ENCODE results near the gene CPNE7.
A peak's percentile ranks its signal among the peaks of the same experiment; 100 is the strongest.

CPNE7 gene

DNA sequence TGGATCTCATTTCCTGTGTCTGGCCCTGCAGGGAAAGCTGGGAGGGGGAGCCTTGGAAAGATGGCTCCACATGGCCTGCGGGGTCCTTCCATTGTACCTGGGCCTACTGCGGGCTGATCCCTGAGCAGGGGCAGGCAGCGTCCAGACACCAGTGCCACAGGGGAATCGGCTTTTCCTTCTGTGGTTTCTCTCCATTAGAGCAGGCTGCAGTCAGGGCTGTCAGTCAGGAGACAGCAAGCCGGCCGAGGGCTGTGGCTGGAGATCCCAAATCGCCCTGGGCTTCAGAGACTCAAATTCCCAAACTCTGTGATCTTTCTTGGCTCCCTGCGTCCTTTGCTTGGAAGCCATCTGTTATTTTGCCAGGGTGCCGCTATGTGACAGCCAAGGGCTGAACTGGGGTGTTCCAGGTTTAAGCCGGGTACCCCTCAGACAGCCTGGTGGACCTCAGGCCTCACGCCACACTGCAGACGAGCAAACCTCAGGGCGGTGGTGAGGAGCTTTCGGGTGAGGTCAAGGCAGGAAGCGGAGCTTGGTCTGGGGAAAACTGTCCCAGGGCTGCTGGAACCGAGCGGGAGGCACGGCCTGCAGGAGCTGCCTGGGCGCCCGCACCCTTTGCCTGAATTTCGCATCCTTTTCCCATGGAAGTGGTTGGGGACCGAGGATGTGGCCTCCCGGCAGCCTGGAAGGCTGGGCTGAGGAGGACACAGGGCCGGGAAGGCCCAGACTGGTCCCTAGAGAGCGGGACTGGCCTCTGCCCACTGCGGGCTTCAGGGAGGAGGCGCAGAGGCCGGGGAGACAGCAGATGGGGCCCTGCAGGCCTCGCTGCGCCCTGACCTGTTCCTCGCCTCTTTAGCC, 1.5 kb upstream of the CPNE7 start:
- peak overlapping the region; percentile 15 to 32 for H3K4me3 ChIP-seq (ENCODE audit: low read depth in 1 of 2, low read length in 2 of 2)
- H3K36me3 ChIP-seq (ENCODE audit: control insufficient read depth in 1 of 2, insufficient read depth in 2 of 2, low read length in 2 of 2): no peaks in the 10 kb centered on the region
- peaks cover 22 to 25% of the 10 kb centered on the region in 2 donors for H3K27me3 ChIP-seq (ENCODE audit: control insufficient read depth in 1 of 2, insufficient read depth in 2 of 2, low read length in 2 of 2)
- H3K9ac ChIP-seq (ENCODE audit: low read depth in 1 of 2, low read length in 2 of 2): no peak overlapping the region
- no peaks in the 10 kb centered on the region for H3K9me3 ChIP-seq (ENCODE audit: control insufficient read depth in 1 of 2, low read length in 2 of 2)
- H3K27ac ChIP-seq (ENCODE audit: low read depth, low read length): no peak overlapping the region
- H3K4me1 ChIP-seq (ENCODE audit: control insufficient read depth in 1 of 2, insufficient read depth in 2 of 2, low read length in 2 of 2): peaks cover 11 to 24% of the 10 kb centered on the region in 2 donors

DNA sequence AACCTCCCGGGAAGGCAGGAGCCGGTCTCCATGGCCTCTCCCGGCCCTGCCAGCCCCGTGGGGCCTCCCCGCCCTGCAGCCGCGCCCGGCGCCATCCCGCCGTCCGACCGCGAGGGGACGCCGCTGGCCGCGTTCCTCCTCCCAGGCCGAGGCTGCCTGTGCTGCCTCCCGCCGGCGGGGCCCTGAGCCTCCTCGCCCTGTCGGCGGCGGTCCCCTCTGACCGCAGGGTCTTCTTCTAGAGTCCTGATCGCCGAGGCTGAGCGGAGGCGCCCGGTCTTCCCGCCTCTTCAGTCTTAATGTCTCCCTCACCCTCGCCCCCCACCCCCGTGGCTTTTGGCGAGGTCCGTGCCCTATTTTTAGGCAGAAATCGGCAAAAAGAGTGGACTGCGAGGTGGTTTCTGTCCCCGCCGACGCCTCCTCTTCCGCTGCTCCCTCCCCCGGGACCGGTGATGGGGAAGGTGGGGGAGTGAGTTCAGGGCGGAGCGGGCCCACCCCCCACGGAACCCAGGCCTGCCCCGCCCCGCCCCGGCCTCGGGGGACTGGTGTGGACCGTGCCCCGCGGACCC, 794 bp upstream of the CPNE7 start:
- Histone ChIP-seq H3K4me3 (ENCODE audit: low read depth in 1 of 2, low read length in 2 of 2) (peak overlapping the region; percentile 15 to 32), H3K36me3 (ENCODE audit: control insufficient read depth in 1 of 2, insufficient read depth in 2 of 2, low read length in 2 of 2) (no peaks in the 10 kb centered on the region), H3K27ac (ENCODE audit: low read depth, low read length) (no peak overlapping the region), H3K27me3 (ENCODE audit: control insufficient read depth in 1 of 2, insufficient read depth in 2 of 2, low read length in 2 of 2) (peaks cover 15 to 18% of the 10 kb centered on the region in 2 donors), H3K9ac (ENCODE audit: low read depth in 1 of 2, low read length in 2 of 2) (no peak overlapping the region), H3K4me1 (ENCODE audit: control insufficient read depth in 1 of 2, insufficient read depth in 2 of 2, low read length in 2 of 2) (peaks cover 11 to 24% of the 10 kb centered on the region in 2 donors), H3K9me3 (ENCODE audit: control insufficient read depth in 1 of 2, low read length in 2 of 2) (no peaks in the 10 kb centered on the region)

DNA sequence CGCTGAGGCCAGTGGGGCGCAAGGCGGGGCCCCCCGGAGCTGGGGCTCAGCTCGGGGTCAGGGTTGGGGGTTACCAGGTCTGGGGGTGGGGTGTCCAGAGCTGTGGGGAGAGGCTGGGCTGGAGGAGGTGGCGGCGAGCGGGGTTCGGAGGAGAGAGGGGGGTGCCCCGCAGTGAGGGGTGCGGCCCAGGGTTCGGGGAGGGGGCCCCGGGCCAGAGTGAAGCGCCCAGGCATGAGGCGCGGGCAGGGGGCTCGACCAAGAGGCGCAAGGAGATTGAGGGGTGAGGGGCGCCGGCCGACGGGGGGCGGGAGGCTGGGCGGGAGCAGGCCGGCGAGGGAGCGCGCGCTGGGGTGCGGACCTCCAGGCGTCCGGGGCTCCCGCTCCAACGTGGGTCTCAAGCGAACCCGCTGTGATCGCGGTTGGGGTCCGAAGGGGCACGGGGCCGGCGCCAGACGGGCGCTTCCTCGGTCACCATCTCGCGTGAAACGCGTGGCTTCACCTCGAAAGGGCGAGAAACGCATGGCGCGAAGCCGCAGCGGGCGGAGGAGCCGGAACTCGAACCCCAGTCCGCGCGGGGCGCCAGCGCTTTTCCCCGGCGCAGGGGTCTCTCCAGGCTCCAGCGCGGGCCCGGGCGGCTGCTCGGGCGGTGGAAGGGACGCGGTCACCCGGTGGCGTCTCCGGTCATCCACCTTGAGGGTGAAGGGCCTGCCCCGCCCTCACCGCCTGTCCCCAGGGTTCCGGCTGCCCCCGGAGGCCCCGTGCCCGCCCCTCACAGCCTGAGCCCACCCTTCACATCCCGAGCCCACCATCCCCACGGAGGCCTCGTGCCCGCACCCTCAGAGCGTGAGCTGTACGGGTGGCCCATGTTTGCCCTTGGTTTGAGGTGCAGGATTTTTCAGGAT, 846 bp downstream of the CPNE7 start:
- H3K4me3 ChIP-seq (ENCODE audit: low read depth in 1 of 2, low read length in 2 of 2): no peak overlapping the region
- peaks cover 9% of the 10 kb centered on the region in 2 donors for H3K27me3 ChIP-seq (ENCODE audit: control insufficient read depth in 1 of 2, insufficient read depth in 2 of 2, low read length in 2 of 2)
- H3K36me3 ChIP-seq (ENCODE audit: control insufficient read depth in 1 of 2, insufficient read depth in 2 of 2, low read length in 2 of 2): no peaks in the 10 kb centered on the region
- H3K9ac ChIP-seq (ENCODE audit: low read depth in 1 of 2, low read length in 2 of 2): no peak overlapping the region
- H3K27ac ChIP-seq (ENCODE audit: low read depth, low read length): no peak overlapping the region
- no peaks in the 10 kb centered on the region for H3K9me3 ChIP-seq (ENCODE audit: control insufficient read depth in 1 of 2, low read length in 2 of 2)
- peaks cover 11 to 24% of the 10 kb centered on the region in 2 donors for H3K4me1 ChIP-seq (ENCODE audit: control insufficient read depth in 1 of 2, insufficient read depth in 2 of 2, low read length in 2 of 2)

DNA sequence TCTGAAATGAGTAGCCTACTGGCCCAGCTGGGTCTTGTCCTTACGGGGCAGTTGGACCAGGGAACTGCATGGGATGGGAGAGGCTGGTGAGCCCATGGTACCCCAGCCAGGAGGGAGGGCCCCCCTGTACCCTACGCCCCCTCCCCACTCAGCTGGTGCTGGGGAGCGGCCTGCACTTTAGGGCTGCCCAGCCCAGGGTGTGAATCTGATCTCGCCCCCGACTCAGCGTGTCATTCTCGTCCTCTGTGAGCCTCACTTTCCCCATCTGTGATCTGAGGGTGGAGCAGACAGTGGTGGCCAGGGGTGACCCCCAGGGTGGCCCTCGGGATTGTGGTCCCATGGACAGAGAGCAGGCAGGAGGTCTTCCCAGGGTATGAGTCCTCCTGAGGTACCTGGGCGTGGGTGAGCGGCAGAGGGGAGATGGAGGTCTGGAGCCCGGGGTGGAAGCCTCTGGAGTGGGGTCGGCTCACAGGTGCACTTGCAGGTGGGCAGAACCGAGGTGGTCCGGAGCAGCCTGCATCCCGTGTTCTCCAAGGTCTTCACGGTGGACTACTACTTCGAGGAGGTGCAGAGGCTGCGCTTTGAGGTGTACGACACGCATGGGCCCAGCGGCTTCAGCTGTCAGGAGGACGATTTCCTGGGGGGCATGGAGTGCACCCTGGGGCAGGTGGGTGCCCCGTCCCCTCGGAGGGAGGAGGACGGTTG, 1.6 kb downstream of the CPNE7 start:
- Histone ChIP-seq H3K4me1 (ENCODE audit: control insufficient read depth in 1 of 2, insufficient read depth in 2 of 2, low read length in 2 of 2) (peaks cover 11 to 22% of the 10 kb centered on the region in 2 donors), H3K4me3 (ENCODE audit: low read depth in 1 of 2, low read length in 2 of 2) (no peak overlapping the region), H3K36me3 (ENCODE audit: control insufficient read depth in 1 of 2, insufficient read depth in 2 of 2, low read length in 2 of 2) (no peaks in the 10 kb centered on the region), H3K27ac (ENCODE audit: low read depth, low read length) (no peak overlapping the region), H3K9me3 (ENCODE audit: control insufficient read depth in 1 of 2, low read length in 2 of 2) (no peaks in the 10 kb centered on the region), H3K9ac (ENCODE audit: low read depth in 1 of 2, low read length in 2 of 2) (no peak overlapping the region), H3K27me3 (ENCODE audit: control insufficient read depth in 1 of 2, insufficient read depth in 2 of 2, low read length in 2 of 2) (peaks cover 3 to 9% of the 10 kb centered on the region in 2 donors)

DNA sequence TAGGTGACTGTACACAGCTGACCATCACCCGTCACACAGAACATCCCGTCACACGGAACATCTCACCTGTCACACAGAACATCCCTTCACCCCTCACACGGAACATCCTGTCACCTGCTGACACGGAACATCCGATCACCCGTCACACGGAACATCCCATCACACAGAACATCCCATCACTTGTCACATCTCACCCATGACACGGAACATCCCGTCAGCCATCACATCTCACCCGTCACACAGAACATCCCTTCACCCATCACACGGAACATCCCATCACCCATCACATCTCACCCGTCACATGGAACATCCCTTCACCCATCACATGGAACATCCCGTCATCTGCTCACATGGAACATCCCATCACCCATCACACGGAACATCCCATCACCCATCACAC, 3.8 kb downstream of the CPNE7 start:
- H3K9ac ChIP-seq (ENCODE audit: low read depth in 1 of 2, low read length in 2 of 2): no peak overlapping the region

DNA sequence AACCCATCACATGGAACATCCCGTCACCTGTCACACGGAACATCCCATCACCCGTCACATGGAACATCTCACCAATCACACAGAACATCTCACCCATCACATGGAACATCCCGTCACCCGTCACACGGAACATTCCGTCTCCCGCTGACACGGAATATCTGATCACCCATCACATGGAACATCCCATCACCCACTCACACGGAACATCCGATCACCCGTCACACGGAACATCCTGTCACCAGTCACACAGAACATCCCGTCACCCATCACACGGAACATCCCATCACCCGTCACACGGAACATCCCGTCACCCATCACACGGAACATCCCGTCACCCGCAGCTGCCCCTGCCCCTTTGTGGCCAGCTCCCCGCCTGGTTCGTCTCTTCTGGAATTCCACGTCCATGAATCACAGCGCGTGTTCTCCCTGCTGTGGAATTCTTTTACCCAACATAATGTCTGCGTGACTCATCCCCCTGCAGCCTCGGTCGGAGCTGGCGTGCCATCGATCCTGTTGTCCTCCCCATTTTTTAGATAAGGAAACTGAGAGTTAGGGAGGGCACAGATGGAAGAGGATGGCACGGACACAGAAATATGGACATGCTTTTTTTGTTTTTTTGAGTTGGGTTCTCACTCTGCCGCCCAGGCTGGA, 5.6 kb downstream of the CPNE7 start:
- Histone ChIP-seq H3K9me3 (ENCODE audit: control insufficient read depth in 1 of 2, low read length in 2 of 2) (no peaks in the 10 kb centered on the region), H3K4me3 (ENCODE audit: low read depth in 1 of 2, low read length in 2 of 2) (no peak overlapping the region), H3K36me3 (ENCODE audit: control insufficient read depth in 1 of 2, insufficient read depth in 2 of 2, low read length in 2 of 2) (no peaks in the 10 kb centered on the region), H3K9ac (ENCODE audit: low read depth in 1 of 2, low read length in 2 of 2) (no peak overlapping the region), H3K27me3 (ENCODE audit: control insufficient read depth in 1 of 2, insufficient read depth in 2 of 2, low read length in 2 of 2) (no peaks in the 10 kb centered on the region), H3K27ac (ENCODE audit: low read depth, low read length) (no peak overlapping the region), H3K4me1 (ENCODE audit: control insufficient read depth in 1 of 2, insufficient read depth in 2 of 2, low read length in 2 of 2) (peaks cover 11 to 14% of the 10 kb centered on the region in 2 donors)

More for the DNA sequence above, 3.8 kb downstream of the CPNE7 start:
- Histone ChIP-seq H3K27ac (ENCODE audit: low read depth, low read length) (no peak overlapping the region), H3K36me3 (ENCODE audit: control insufficient read depth in 1 of 2, insufficient read depth in 2 of 2, low read length in 2 of 2) (no peaks in the 10 kb centered on the region), H3K9me3 (ENCODE audit: control insufficient read depth in 1 of 2, low read length in 2 of 2) (no peaks in the 10 kb centered on the region), H3K27me3 (ENCODE audit: control insufficient read depth in 1 of 2, insufficient read depth in 2 of 2, low read length in 2 of 2) (peaks cover 1% of the 10 kb centered on the region in 2 donors), H3K4me1 (ENCODE audit: control insufficient read depth in 1 of 2, insufficient read depth in 2 of 2, low read length in 2 of 2) (peaks cover 11 to 23% of the 10 kb centered on the region in 2 donors), H3K4me3 (ENCODE audit: low read depth in 1 of 2, low read length in 2 of 2) (no peak overlapping the region)

DNA sequence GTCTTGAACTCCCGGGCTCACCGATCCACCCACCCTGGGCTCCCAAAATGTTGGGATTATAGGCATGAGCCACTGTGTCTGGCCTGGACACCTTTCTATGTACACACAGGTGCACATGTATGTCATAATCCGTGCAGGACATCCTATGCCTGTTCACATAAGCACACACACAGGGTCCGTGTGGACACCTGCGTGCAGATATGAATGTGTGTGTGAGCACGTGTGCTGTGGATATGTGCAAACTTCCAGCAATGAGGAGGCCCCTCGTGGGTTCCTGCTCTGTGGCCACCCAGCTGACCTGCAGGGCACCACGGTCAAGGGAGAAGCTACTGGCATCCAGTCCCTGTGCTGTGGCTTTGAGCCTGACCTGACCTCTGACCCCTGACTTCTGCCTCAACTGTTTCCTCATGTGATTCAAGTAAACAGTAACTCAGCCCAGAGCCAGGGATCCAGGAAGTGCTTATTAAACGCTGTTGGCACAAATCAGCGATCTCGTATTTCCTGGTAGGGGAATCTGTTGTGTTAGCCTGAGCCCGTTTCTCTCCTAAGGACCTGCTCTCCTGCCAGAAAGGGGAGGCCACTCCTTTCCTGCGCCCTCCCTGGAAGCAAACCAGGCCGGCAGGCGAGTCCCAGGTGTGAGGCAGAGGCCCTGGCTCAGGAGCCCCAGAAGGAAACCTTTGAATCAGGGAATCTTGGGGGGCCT, 6.5 kb downstream of the CPNE7 start:
- H3K27ac ChIP-seq (ENCODE audit: low read depth, low read length): peak overlapping the region; percentile 47
- no peaks in the 10 kb centered on the region for H3K36me3 ChIP-seq (ENCODE audit: control insufficient read depth in 1 of 2, insufficient read depth in 2 of 2, low read length in 2 of 2)

DNA sequence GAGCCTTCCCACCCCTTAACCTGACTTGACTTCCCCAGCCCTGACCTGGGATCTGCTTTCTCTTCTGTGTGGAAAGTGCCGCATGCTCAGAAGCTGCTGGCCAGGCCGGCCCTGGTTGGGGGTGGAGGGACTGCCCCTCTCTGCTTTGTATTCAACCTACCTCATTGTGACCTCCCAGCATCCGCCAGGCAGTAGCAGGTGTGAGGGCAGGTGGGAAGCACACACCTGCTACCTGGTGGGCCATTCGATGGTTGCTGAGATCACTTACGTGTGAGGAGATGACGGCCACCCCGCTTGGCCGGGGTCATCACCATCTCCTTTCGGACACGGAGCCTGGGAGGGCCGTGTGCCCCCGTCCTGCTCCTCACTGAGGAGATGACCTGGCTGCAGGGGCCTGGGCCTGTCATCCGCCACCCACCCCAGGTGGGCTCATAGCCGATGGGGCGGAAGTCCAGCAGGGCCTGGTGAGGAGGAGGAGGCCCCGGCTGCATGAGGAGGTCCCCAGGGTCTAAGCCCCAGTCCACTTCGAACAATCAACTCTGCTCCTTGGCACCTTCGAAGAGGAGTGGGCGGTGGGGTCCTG, 7.1 kb downstream of the CPNE7 start:
- Histone ChIP-seq H3K27ac (ENCODE audit: low read depth, low read length) (peak overlapping the region; percentile 47), H3K27me3 (ENCODE audit: control insufficient read depth in 1 of 2, insufficient read depth in 2 of 2, low read length in 2 of 2) (no peaks in the 10 kb centered on the region), H3K36me3 (ENCODE audit: control insufficient read depth in 1 of 2, insufficient read depth in 2 of 2, low read length in 2 of 2) (no peaks in the 10 kb centered on the region), H3K9ac (ENCODE audit: low read depth in 1 of 2, low read length in 2 of 2) (peak overlapping the region; percentile 36 to 43), H3K9me3 (ENCODE audit: control insufficient read depth in 1 of 2, low read length in 2 of 2) (no peaks in the 10 kb centered on the region), H3K4me1 (ENCODE audit: control insufficient read depth in 1 of 2, insufficient read depth in 2 of 2, low read length in 2 of 2) (peaks cover 11 to 14% of the 10 kb centered on the region in 2 donors), H3K4me3 (ENCODE audit: low read depth in 1 of 2, low read length in 2 of 2) (no peak overlapping the region)

More for the DNA sequence above, 6.5 kb downstream of the CPNE7 start:
- Histone ChIP-seq H3K9ac (ENCODE audit: low read depth in 1 of 2, low read length in 2 of 2) (peak overlapping the region; percentile 36 to 43), H3K4me3 (ENCODE audit: low read depth in 1 of 2, low read length in 2 of 2) (no peak overlapping the region), H3K4me1 (ENCODE audit: control insufficient read depth in 1 of 2, insufficient read depth in 2 of 2, low read length in 2 of 2) (peaks cover 11 to 14% of the 10 kb centered on the region in 2 donors), H3K27me3 (ENCODE audit: control insufficient read depth in 1 of 2, insufficient read depth in 2 of 2, low read length in 2 of 2) (no peaks in the 10 kb centered on the region), H3K9me3 (ENCODE audit: control insufficient read depth in 1 of 2, low read length in 2 of 2) (no peaks in the 10 kb centered on the region)
